IMR-90 (cell line): ENCODE measurements around the gene ACSL1.

Experiments used
- POLR2A ChIP-seq: IDR thresholded peaks from 2 replicates; pipeline ENCODE4 v1.6.1; 2012; ENCODE audit warnings: mild to moderate bottlenecking, low read depth, low read length
- TF ChIP-seq, protein P1 (sequence below): conservative IDR thresholded peaks from 2 replicates; pipeline ENCODE4 v1.5.1; 2012; ENCODE audit warnings: mild to moderate bottlenecking, low read depth, low read length, improper control_type of control experiment
- TF ChIP-seq, protein P2 (sequence below): fragments of 150-350 bp; IDR thresholded peaks from 2 replicates; pipeline ENCODE4 v1.6.1; 2016; ENCODE audit warnings: low read depth, mild to moderate bottlenecking, low read length, moderate library complexity, borderline replicate concordance

DNA sequence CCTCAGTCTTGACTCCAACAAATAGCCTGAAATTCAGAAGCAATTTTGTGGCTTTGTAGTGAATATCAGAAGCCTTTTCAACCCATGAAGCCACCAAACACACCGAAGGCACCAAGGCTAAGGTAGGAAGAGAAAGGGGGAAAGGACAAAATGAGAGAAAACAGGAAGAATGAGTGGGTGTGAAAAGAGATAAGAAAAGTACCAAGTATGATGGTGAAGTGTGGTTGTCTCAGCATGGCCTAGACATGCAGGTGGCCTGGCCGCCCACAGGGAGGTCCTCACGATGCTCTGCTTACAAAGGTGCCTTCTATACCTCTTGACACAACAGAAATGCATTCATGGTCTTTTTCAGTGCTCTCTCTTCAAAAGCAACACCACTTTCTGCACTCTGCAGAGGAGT, 34.9 kb downstream of the ACSL1 start:
- TF ChIP-seq, protein P1, sequence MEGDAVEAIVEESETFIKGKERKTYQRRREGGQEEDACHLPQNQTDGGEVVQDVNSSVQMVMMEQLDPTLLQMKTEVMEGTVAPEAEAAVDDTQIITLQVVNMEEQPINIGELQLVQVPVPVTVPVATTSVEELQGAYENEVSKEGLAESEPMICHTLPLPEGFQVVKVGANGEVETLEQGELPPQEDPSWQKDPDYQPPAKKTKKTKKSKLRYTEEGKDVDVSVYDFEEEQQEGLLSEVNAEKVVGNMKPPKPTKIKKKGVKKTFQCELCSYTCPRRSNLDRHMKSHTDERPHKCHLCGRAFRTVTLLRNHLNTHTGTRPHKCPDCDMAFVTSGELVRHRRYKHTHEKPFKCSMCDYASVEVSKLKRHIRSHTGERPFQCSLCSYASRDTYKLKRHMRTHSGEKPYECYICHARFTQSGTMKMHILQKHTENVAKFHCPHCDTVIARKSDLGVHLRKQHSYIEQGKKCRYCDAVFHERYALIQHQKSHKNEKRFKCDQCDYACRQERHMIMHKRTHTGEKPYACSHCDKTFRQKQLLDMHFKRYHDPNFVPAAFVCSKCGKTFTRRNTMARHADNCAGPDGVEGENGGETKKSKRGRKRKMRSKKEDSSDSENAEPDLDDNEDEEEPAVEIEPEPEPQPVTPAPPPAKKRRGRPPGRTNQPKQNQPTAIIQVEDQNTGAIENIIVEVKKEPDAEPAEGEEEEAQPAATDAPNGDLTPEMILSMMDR: no peak
- no peak for TF ChIP-seq POLR2A
- TF ChIP-seq, protein P2, sequence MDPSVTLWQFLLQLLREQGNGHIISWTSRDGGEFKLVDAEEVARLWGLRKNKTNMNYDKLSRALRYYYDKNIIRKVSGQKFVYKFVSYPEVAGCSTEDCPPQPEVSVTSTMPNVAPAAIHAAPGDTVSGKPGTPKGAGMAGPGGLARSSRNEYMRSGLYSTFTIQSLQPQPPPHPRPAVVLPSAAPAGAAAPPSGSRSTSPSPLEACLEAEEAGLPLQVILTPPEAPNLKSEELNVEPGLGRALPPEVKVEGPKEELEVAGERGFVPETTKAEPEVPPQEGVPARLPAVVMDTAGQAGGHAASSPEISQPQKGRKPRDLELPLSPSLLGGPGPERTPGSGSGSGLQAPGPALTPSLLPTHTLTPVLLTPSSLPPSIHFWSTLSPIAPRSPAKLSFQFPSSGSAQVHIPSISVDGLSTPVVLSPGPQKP: no peak
